Esophagus muscularis mucosa (tissue), 4 donors: ENCODE data around the gene MFSD11.

Experiments used
- CTCF ChIP-seq, 3 experiments: fragments of 200-600 bp in 2 of 3; fragments of 450-650 bp in 1 of 3; sonication (generic) in 2 of 3; IDR thresholded peaks; one replicate each; pipeline ENCODE4 v1.5.1; 2017 to 2019; ENCODE audit warnings: antibody characterized with exemption in 3 of 3, mild to moderate bottlenecking in 2 of 3, moderate library complexity in 1 of 3
- EP300 ChIP-seq: sonication (generic); formaldehyde crosslinking; IDR thresholded peaks from one replicate; pipeline ENCODE4 v1.6.1; 2017; ENCODE audit warnings: antibody characterized with exemption
- POLR2A ChIP-seq: fragments of 450-650 bp; IDR thresholded peaks from one replicate; pipeline ENCODE4 v1.6.1; 2017; ENCODE audit warnings: antibody characterized with exemption, moderate library complexity, mild to moderate bottlenecking, low read depth

GRCh38 chr17:76716839-76717215 is 21.1 kb upstream of the MFSD11 start:
- TF ChIP-seq CTCF (IDR thresholded peaks at IDR 0.05) (no peak), POLR2A (no peak), EP300 (no peak)
